A549 (cell line): ENCODE data around the gene MAP3K1. TPM values are rescaled to one million over a fixed set of nuclear protein-coding genes. Genes with fewer than 3 reads are reported as not detected.

Experiments
- ATAC-seq, 2 experiments: fragments of 200-7000 bp in 1 of 2; fragments of >200 bp in 1 of 2; cut with Nextera tagmentation in 1 of 2; cut with Tn5 transposase in 1 of 2; 3 replicates each; pipeline versions ENCODE4 v1.8.0 to v1.9.1; 2018 to 2020; ENCODE audit warnings: mild to moderate bottlenecking in 1 of 2, moderate library complexity in 1 of 2
- CTCF ChIA-PET: fragments of 300-600 bp; sonication (Branson Sonifier 250); formaldehyde crosslinking; extraction: SDS; loops from one replicate; lab custom pipeline; 2021; ENCODE audit warnings: antibody characterized with exemption, inconsistent platforms; lab: Yijun Ruan, JAX
- POLR2A ChIA-PET: fragments of 350-600 bp; formaldehyde crosslinking; extraction: SDS; loops from one replicate; lab custom pipeline; 2021; ENCODE audit warnings: antibody characterized with exemption, inconsistent platforms; lab: Yijun Ruan, JAX
- DNase-seq, 2 experiments: peaks; one replicate each; pipeline versions ENCODE4 v3.0.0 to v3.0.0-alpha.2; 2011 to 2016; ENCODE audit warnings: low read depth in 1 of 2, low spot score in 1 of 2
- FAIRE-seq: peaks from 2 replicates; lab custom pipeline; 2011; peaks lifted over from hg19 to GRCh38; lab: Jason Lieb, UNC
- H3K27ac ChIP-seq, 2 experiments: fragments of >200 bp; sonication (Bioruptor Twin); formaldehyde crosslinking; 3 replicates each; pipeline ENCODE4 v1.5.1; 2016 to 2017
- H3K4me1 ChIP-seq: fragments of >200 bp; sonication (Bioruptor Twin); formaldehyde crosslinking; 3 replicates; pipeline ENCODE4 v1.6.1; 2016
- H3K4me2 ChIP-seq: fragments of >200 bp; sonication (Bioruptor Twin); formaldehyde crosslinking; 3 replicates; pipeline ENCODE4 v1.6.1; 2016
- H3K4me3 ChIP-seq: fragments of >200 bp; sonication (Bioruptor Twin); formaldehyde crosslinking; 3 replicates; pipeline ENCODE4 v1.5.1; 2016
- H3K9me3 ChIP-seq: fragments of >200 bp; sonication (Bioruptor Twin); formaldehyde crosslinking; 3 replicates; pipeline ENCODE4 v1.6.1; 2016
- CBX2 ChIP-seq: fragments of 200-600 bp; sonication (generic); IDR thresholded peaks from 2 replicates; pipeline ENCODE4 v1.6.1; 2016; ENCODE audit warnings: low read depth, mild to moderate bottlenecking, borderline replicate concordance
- CBX8 ChIP-seq: fragments of 200-600 bp; sonication (generic); IDR thresholded peaks from 2 replicates; pipeline ENCODE4 v1.6.1; 2016
- CEBPB ChIP-seq, 2 experiments: fragments of >200 bp in 1 of 2; sonication (Bioruptor Twin) in 1 of 2; formaldehyde crosslinking in 1 of 2; IDR thresholded peaks; 2 replicates each; pipeline ENCODE4 v1.6.1; 2012 to 2016
- CHD2 ChIP-seq: fragments of 150-350 bp; IDR thresholded peaks from 2 replicates; pipeline ENCODE4 v1.6.1; 2014; ENCODE audit warnings: low read length; ENCODE audit not compliant: partially characterized antibody
- EP300 ChIP-seq, 2 experiments: fragments of >200 bp; sonication (Bioruptor Twin); formaldehyde crosslinking; IDR thresholded peaks; 2 replicates in 1 of 2; 3 replicates in 1 of 2; pipeline ENCODE4 v1.6.1; 2016 to 2017
- FOSL2 ChIP-seq, 2 experiments: fragments of 450-650 bp in 1 of 2; fragments of >200 bp in 1 of 2; sonication (Bioruptor Twin) in 1 of 2; formaldehyde crosslinking; IDR thresholded peaks; 2 replicates each; pipeline versions ENCODE4 v1.5.0 to v1.6.1; 2016 to 2020; ENCODE audit warnings: mild to moderate bottlenecking in 1 of 2, moderate library complexity in 1 of 2
- HOXA7 ChIP-seq: fragments of 250-450 bp; sonication (Bioruptor Pico); IDR thresholded peaks from 2 replicates; pipeline ENCODE4 v1.5.0; 2020; ENCODE audit warnings: mild to moderate bottlenecking, moderate library complexity
- KDM1A ChIP-seq: fragments of 200-600 bp; sonication (generic); IDR thresholded peaks from 2 replicates; pipeline ENCODE4 v1.6.1; 2016; ENCODE audit warnings: low read depth, mild to moderate bottlenecking
- MAFK ChIP-seq: fragments of 450-650 bp; IDR thresholded peaks from 2 replicates; pipeline ENCODE4 v1.6.1; 2014; ENCODE audit not compliant: partially characterized antibody
- RARB ChIP-seq: fragments of 250-450 bp; sonication (Bioruptor Pico); IDR thresholded peaks from 2 replicates; pipeline ENCODE4 v1.8.0; 2021; ENCODE audit warnings: mild to moderate bottlenecking, moderate library complexity
- TP53 ChIP-seq: fragments of 250-450 bp; sonication (Bioruptor Pico); IDR thresholded peaks from 2 replicates; pipeline ENCODE4 v1.5.0; 2021; ENCODE audit warnings: mild to moderate bottlenecking, moderate library complexity
- ZFP36 ChIP-seq: fragments of 450-650 bp; IDR thresholded peaks from 2 replicates; pipeline ENCODE4 v1.6.1; 2014; ENCODE audit warnings: borderline replicate concordance; ENCODE audit not compliant: partially characterized antibody
- WGBS: methylation state at CpG from one replicate; pipeline ENCODE4 v1.1.6; 2017; ENCODE audit errors: missing lambda C conversion rate; 5-methylcytosine and 5-hydroxymethylcytosine counted together
- polyA plus RNA-seq, 4 experiments: library from polyadenylated mRNA; depleted of rRNA in 3 of 4; stranded (reverse); fragments of >200 nt; fragmentation: RNase III in 1 of 4; extraction: RNeasy Plus Mini Kit Qiagen cat#74134 plus additional on column Dnase treatment in 1 of 4; gene quantifications; 2 replicates in 3 of 4; 3 replicates in 1 of 4; pipeline ENCODE4 v1.2.3, GENCODE V29; 2011 to 2017
- TF ChIP-seq, protein P1 (sequence below): fragments of >200 bp; sonication (Bioruptor Twin); formaldehyde crosslinking; IDR thresholded peaks from 3 replicates; pipeline ENCODE4 v1.6.1; 2016
- TF ChIP-seq, protein P2 (sequence below): IDR thresholded peaks from 2 replicates; pipeline ENCODE4 v1.6.1; 2012; ENCODE audit warnings: low read depth, borderline replicate concordance
- TF ChIP-seq, protein P3 (sequence below): fragments of 150-350 bp; IDR thresholded peaks from 2 replicates; pipeline ENCODE4 v1.6.1; 2014; ENCODE audit warnings: low read depth, mild to moderate bottlenecking, low read length
- TF ChIP-seq, protein P4 (sequence below): fragments of >200 bp; sonication (Bioruptor Twin); formaldehyde crosslinking; IDR thresholded peaks from 2 replicates; pipeline ENCODE4 v1.6.1; 2016

The MAP3K1 gene
- polyA plus RNA-seq, 2 of the 4 experiments (the other 2 are of a cell fraction): 1.9 to 5.1 TPM

DNA sequence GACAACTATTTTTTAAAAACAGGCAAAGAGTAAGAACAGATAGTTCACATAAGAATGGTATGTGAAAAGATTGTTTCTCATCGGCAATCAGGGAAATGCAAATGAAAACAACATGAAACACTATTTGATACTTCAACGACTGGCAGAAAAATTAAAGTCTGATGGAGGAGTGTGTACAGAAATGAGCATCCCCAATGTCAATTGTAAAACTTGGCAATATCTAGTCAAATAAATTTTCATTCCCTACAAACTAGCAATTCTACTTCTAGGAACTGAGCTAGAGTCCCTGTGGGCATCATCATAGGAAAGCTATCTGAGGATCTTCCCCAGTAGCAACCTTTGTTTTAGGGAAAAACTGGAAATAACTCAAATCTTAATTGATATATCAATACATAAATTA, 29.0 kb upstream of the MAP3K1 start:
- Histone ChIP-seq H3K9me3 (no peaks in the 10 kb centered on the region), H3K4me2 (no peak overlapping the region), H3K27ac (no peak overlapping the region), H3K4me1 (no peaks in the 10 kb centered on the region), H3K4me3 (no peak overlapping the region)
- POLR2A ChIA-PET: no interaction called here
- WGBS: 44% methylated on average over 2 of the region's 2 CpGs
- CTCF ChIA-PET: no interaction called here
- FAIRE-seq: no peak
- DNase-seq: no peak
- no peak for ATAC-seq
- TF ChIP-seq HOXA7 (CRISPR knock-in tag): no peak
- 0 out of 2 replicates have a peak, but pooled peaks have one; percentile 65 for TF ChIP-seq CBX8
- TF ChIP-seq CBX2: no peak
- no peak for TF ChIP-seq ZFP36
- TF ChIP-seq, all 56 proteins: peak for 1

DNA sequence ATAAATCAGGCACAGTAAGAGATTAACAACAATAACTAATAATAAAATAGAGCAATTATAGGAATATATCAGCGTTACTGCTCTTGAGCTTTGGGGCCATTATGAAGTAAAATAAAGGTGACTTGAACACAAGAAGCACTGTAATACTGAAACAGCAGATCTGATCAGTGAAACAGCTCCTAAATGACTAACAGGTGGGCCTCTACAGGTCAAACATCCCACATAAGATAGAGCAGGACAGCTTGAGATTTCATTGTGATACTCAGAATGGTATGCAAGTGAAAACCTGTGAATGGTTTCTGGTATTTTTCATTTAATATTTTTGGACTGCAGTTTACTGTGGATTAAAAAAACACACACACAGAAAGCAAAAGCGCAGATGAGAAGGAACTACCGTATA, 24.0 kb upstream of the MAP3K1 start:
- Histone ChIP-seq H3K9me3 (no peaks in the 10 kb centered on the region), H3K4me3 (no peak overlapping the region), H3K4me2 (no peak overlapping the region), H3K4me1 (no peaks in the 10 kb centered on the region), H3K27ac (no peak overlapping the region)
- FAIRE-seq: no peak
- no peak for ATAC-seq
- WGBS: 68% methylated on average over 3 of the region's 3 CpGs
- DNase-seq: no peak
- TF ChIP-seq HOXA7 (CRISPR knock-in tag) (no peak), KDM1A (no peak)
- ChIA-PET POLR2A (no interaction called here), CTCF (interaction anchor here (1.1 kb wide), 1 partner anchor 47 kb away, joined by 3 read pairs; no protein-coding TSS in a partner anchor)

DNA sequence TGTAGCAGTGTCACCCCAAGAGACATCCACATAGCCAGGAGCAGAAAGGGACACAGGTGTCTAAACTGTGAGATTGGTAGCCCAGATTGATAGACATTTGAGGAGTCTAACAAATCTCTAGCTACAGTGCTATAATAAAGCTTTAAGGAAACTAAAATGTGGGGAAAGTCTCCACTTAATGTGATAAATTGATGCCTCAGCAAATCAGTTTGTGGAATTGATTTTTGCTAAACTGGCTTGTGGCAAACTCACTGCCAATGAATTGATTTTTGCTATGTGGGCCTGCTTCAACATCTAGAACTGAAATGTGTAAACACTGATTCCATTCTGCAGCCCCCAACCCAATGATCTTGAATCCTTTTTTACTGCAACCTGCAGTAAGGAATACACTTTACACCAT, 16.8 kb upstream of the MAP3K1 start:
- Histone ChIP-seq H3K4me1 (no peaks in the 10 kb centered on the region), H3K4me3 (no peak overlapping the region), H3K9me3 (no peaks in the 10 kb centered on the region), H3K4me2 (no peak overlapping the region), H3K27ac (no peak overlapping the region)
- no peak for ATAC-seq
- FAIRE-seq: no peak
- POLR2A ChIA-PET: no interaction called here
- CTCF ChIA-PET: no interaction called here
- no peak for DNase-seq
- peak; percentile 77 for TF ChIP-seq MAFK
- TF ChIP-seq, protein P1, sequence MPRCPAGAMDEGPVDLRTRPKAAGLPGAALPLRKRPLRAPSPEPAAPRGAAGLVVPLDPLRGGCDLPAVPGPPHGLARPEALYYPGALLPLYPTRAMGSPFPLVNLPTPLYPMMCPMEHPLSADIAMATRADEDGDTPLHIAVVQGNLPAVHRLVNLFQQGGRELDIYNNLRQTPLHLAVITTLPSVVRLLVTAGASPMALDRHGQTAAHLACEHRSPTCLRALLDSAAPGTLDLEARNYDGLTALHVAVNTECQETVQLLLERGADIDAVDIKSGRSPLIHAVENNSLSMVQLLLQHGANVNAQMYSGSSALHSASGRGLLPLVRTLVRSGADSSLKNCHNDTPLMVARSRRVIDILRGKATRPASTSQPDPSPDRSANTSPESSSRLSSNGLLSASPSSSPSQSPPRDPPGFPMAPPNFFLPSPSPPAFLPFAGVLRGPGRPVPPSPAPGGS: no peak
- TF ChIP-seq, protein P2, sequence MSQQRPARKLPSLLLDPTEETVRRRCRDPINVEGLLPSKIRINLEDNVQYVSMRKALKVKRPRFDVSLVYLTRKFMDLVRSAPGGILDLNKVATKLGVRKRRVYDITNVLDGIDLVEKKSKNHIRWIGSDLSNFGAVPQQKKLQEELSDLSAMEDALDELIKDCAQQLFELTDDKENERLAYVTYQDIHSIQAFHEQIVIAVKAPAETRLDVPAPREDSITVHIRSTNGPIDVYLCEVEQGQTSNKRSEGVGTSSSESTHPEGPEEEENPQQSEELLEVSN: no peak
- TF ChIP-seq TP53 (CRISPR knock-in tag): no peak
- TF ChIP-seq, protein P3, sequence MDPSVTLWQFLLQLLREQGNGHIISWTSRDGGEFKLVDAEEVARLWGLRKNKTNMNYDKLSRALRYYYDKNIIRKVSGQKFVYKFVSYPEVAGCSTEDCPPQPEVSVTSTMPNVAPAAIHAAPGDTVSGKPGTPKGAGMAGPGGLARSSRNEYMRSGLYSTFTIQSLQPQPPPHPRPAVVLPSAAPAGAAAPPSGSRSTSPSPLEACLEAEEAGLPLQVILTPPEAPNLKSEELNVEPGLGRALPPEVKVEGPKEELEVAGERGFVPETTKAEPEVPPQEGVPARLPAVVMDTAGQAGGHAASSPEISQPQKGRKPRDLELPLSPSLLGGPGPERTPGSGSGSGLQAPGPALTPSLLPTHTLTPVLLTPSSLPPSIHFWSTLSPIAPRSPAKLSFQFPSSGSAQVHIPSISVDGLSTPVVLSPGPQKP: no peak

DNA sequence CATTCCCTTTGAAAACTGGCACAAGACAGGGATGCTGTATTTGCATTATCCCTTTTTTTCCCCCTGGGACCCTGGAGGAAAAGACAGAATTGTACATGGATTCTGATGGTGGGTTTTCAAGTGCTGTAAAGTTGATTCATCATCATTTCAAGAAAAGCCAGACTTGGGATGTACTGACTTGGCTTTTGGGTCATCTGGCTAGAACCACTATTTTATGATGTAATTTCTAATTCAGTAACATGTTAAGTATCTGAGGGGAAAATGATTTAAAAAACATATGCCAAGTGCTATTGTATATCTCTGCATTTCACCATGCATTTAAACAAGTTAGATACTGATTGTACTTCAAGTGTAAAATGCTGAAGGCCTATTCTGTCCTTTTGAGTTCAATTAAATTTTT, 15.2 kb upstream of the MAP3K1 start:
- POLR2A ChIA-PET: no interaction called here

More for the DNA sequence above, 15.2 kb upstream of the MAP3K1 start:
- no peak overlapping the region for H3K4me3 ChIP-seq
- H3K4me1 ChIP-seq: no peaks in the 10 kb centered on the region
- DNase-seq (no peak), FAIRE-seq (peak; percentile 18), ATAC-seq (no peak)
- no peak for TF ChIP-seq EP300 (IDR thresholded peaks at IDR 0.05)
- TF ChIP-seq RARB (CRISPR knock-in tag): no peak
- TF ChIP-seq TP53 (CRISPR knock-in tag): no peak
- TF ChIP-seq, protein P4, sequence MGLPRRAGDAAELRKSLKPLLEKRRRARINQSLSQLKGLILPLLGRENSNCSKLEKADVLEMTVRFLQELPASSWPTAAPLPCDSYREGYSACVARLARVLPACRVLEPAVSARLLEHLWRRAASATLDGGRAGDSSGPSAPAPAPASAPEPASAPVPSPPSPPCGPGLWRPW: no peak
- TF ChIP-seq CEBPB (IDR thresholded peaks at IDR 0.05): no peak
- TF ChIP-seq FOSL2 (IDR thresholded peaks at IDR 0.05): no peak
- TF ChIP-seq FOSL2 (CRISPR knock-in tag; IDR thresholded peaks at IDR 0.05): no peak
- TF ChIP-seq, protein P1: no peak
- no peak for TF ChIP-seq CHD2
- H3K27ac ChIP-seq: no peak overlapping the region
- CTCF ChIA-PET: no interaction called here
- no peaks in the 10 kb centered on the region for H3K9me3 ChIP-seq
- H3K4me2 ChIP-seq: no peak overlapping the region
